HG03575 (cell line): ENCODE data around the gene USP32.

ENCODE experiments used
- ATAC-seq: cut with Tn5 transposase; IDR thresholded peaks from one replicate; pipeline ENCODE4 v1.9.1; 2021; ENCODE audit not compliant: unreplicated experiment, insufficient number of reproducible peaks, low FRiP score; ENCODE audit errors: extremely low read depth

USP32 gene

GRCh38 chr17:60153606-60154390, 238.1 kb downstream of the USP32 start:
- ATAC-seq: no peak

- ATAC-seq: no peak
These were observed 240.6 kb downstream of the USP32 start for GRCh38 chr17:60151355-60151754.

- ATAC-seq: no peak
These were observed 242.0 kb downstream of the USP32 start, which contains the start of gene CA4 for GRCh38 chr17:60149691-60150582. Gene CA4, plus strand, starts transcription at chr17:60149973. Its CDS starts 62 bp downstream, at chr17:60150035.

GRCh38 chr17:60148373-60148772, 243.6 kb downstream of the USP32 start:
- ATAC-seq: no peak

GRCh38 chr17:60147553-60148223, 244.2 kb downstream of the USP32 start:
- no peak for ATAC-seq

GRCh38 chr17:60146206-60146605, 245.7 kb downstream of the USP32 start:
- ATAC-seq: no peak

GRCh38 chr17:60145006-60145935, 246.7 kb downstream of the USP32 start:
- no peak for ATAC-seq

- no peak for ATAC-seq
These were observed 248.9 kb downstream of the USP32 start for GRCh38 chr17:60142872-60143499.

- no peak for ATAC-seq
These were observed 250.6 kb downstream of the USP32 start for GRCh38 chr17:60141111-60142018.

- ATAC-seq: no peak
These were observed 252.3 kb downstream of the USP32 start for GRCh38 chr17:60139438-60140285.

- no peak for ATAC-seq
These were observed 253.0 kb downstream of the USP32 start for GRCh38 chr17:60138769-60139437.

- ATAC-seq: no peak
These were observed 254.2 kb downstream of the USP32 start for GRCh38 chr17:60137731-60138130.

- ATAC-seq: no peak
These were observed 255.8 kb downstream of the USP32 start for GRCh38 chr17:60135951-60136666.

GRCh38 chr17:60135151-60135950, 256.6 kb downstream of the USP32 start:
- no peak for ATAC-seq
